GM18511 (cell line): ENCODE data around the gene SLC16A13.
"Not testable (repeated sequence)": the region's sequence is repeated elsewhere in the genome, so short reads cannot be mapped to it uniquely, and the experiment has no call there.

Source experiments
- ATAC-seq: cut with Tn5 transposase; IDR thresholded peaks from one replicate; pipeline ENCODE4 v1.9.1; 2021; ENCODE audit warnings: mild to moderate bottlenecking, moderate library complexity; ENCODE audit not compliant: unreplicated experiment

The SLC16A13 gene

GRCh38 chr17:7060165-7060891 lies 24.5 kb downstream of the SLC16A13 start:
- no peak for ATAC-seq

- no peak for ATAC-seq
Measured at GRCh38 chr17:7063518-7064094, 27.8 kb downstream of the SLC16A13 start.

GRCh38 chr17:7064261-7064660 lies 28.4 kb downstream of the SLC16A13 start:
- no peak for ATAC-seq

- ATAC-seq, result no peak
Measured at GRCh38 chr17:7067198-7067597, 31.4 kb downstream of the SLC16A13 start.

- ATAC-seq, result no peak
Measured at GRCh38 chr17:7068268-7068667, 32.5 kb downstream of the SLC16A13 start.

GRCh38 chr17:7070712-7071111 lies 34.9 kb downstream of the SLC16A13 start:
- no peak for ATAC-seq

GRCh38 chr17:7072406-7072805 lies 36.6 kb downstream of the SLC16A13 start:
- ATAC-seq, result no peak

GRCh38 chr17:7074931-7075330 lies 39.1 kb downstream of the SLC16A13 start:
- ATAC-seq, result no peak

GRCh38 chr17:7077911-7078546 lies 42.2 kb downstream of the SLC16A13 start:
- no peak for ATAC-seq

- no peak for ATAC-seq
Measured at GRCh38 chr17:7078711-7079110, 42.9 kb downstream of the SLC16A13 start.

- no peak for ATAC-seq
Measured at GRCh38 chr17:7079581-7080455, 44.0 kb downstream of the SLC16A13 start, which contains the start of gene CLEC10A. TSS of gene CLEC10A (minus strand) at chr17:7080251. CDS start at chr17:7078812, 1,439 bp downstream.

GRCh38 chr17:7080456-7081041 lies 44.7 kb downstream of the SLC16A13 start:
- ATAC-seq, result no peak

- ATAC-seq, result no peak
Measured at GRCh38 chr17:7081341-7082062, 45.7 kb downstream of the SLC16A13 start.

- no peak for ATAC-seq
Measured at GRCh38 chr17:7083592-7083991, 47.8 kb downstream of the SLC16A13 start.

- ATAC-seq, result no peak
Measured at GRCh38 chr17:7084088-7084487, 48.3 kb downstream of the SLC16A13 start.

GRCh38 chr17:7088442-7088841 lies 52.6 kb downstream of the SLC16A13 start:
- not testable (repeated sequence) for ATAC-seq

- ATAC-seq, result not testable (repeated sequence)
Measured at GRCh38 chr17:7089570-7089969, 53.8 kb downstream of the SLC16A13 start.
